HPDE6-E6E7 (cell line): Measurements from ENCODE around the gene LONRF2.

Experiments used
- DNase-seq: peaks from one replicate; pipeline ENCODE4 v3.0.0; 2011; ENCODE audit warnings: missing footprints; ENCODE audit errors: extremely low spot score

LONRF2 gene

GRCh38 chr2:100236166-100236565, 86.1 kb downstream of the LONRF2 start:
- DNase-seq, result no peak

GRCh38 chr2:100235581-100235980, 86.7 kb downstream of the LONRF2 start:
- no peak for DNase-seq

- DNase-seq, result no peak
Measured at GRCh38 chr2:100235098-100235497, 87.2 kb downstream of the LONRF2 start.

- no peak for DNase-seq
Measured at GRCh38 chr2:100234141-100234540, 88.2 kb downstream of the LONRF2 start.

GRCh38 chr2:100233061-100233460, 89.2 kb downstream of the LONRF2 start:
- no peak for DNase-seq

GRCh38 chr2:100230754-100231153, 91.5 kb downstream of the LONRF2 start:
- DNase-seq, result no peak

- DNase-seq, result no peak
Measured at GRCh38 chr2:100228967-100229366, 93.3 kb downstream of the LONRF2 start.

GRCh38 chr2:100228415-100228814, 93.9 kb downstream of the LONRF2 start:
- DNase-seq, result no peak

GRCh38 chr2:100224988-100225710, 97.2 kb downstream of the LONRF2 start:
- no peak for DNase-seq

GRCh38 chr2:100223502-100223901, 98.8 kb downstream of the LONRF2 start:
- no peak for DNase-seq
